ENCODE data around the gene TNPO3.

TNPO3 gene

DNA sequence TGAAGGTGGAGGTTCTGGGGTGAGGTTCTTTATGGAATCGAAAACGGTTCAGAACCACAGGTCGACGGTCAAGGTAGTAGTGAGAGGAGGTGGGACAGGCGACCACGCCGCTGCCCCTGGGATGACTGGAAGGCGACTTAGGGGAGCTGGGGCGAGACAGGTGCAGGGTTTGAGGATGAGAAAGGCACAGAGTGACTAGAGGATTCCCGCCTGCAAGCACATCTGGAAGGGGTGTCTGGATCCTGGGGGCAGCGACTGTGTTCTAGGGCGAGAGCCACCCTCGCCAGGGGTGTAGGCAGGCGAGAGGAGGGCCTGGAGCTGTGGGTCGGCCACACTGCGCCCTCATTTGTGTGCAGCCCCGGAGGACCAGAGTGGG is 117.7 kb downstream of the TNPO3 start:
- no peak for DNase-seq

DNA sequence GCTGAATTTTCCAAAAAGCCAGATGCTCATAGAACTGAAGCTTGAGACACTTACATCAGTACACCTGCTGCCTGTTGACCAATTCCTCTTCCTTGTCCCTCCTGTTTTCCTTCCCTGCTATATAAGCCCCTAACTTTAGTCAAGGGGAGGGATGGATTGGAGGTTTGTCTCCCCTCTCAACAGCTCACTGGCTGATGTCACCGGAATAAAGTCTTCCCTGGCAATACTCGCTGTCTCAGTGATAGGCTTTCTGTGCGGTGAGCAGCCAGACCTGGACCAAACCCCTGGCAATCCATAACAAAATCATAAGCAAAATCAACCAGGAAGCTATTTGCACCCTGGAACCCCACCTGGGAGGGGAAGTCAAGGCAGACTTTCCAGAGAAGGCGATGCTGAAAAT is 118.1 kb downstream of the TNPO3 start:
- no peak for DNase-seq

DNA sequence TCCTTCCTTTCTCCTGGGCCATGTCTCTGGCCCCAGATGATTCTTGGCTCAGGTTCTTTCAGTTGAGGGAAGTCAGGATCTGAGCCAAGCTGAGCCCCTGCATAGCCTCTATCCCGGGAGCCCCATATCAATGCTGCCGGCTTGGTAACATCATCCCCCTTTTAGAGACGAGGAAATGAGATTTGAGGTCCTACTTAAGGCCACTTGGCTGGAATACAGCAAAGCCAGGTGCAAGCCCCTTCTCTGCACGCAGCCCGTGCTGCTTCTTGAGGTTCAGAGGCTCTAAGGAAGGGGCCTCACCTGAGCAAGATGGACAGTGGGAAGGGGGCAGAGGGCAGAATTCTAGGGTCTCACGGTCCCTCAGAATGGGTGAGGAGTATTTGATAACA is 119.6 kb downstream of the TNPO3 start:
- DNase-seq = no peak

DNA sequence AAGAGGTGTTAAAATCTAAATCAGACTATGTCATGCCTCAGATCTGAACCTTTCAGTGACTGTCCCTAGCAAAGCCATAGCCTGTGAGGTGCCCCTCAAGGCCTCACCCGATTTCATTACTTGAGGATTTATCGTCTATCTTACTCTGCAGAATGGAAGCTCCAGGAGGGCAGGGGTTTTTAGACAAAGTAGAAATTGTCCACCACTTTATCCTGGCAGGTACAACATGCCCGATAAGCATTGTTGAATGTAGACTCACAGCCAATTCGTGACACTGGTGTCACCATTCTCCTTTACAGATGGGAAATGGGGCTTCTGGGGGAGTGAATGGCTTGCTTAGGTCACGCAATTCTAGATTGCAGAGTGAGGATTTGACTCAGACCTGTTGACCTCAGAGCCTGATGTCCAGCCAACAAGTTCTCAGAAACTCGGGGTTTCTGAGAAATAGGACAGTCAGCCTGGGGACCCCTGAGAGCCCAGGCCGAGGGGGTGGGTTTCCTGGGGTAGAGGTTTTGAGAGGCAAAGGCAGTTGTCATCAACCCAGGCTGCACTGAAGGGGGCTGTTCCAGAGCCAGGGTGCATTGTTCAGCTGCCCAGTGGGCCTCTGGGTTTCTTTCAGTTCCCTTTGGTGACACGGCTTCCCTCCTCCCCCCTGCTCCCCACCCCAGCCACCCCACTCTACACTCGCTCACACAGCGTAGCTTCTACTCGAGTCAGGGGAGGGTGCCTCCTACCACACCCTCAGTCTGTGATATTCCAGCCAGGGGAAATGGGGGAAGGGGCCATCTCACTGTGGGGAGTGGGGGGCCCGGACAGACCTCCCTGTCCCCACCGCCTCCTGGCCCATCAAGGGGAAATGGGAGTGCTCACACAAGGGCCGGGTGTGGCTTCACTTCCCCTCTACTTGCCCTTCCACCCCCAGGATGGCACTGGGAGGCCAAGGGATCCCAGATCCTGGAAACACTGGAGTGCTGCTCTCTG is 120.3 kb downstream of the TNPO3 start:
- no peak for DNase-seq

DNA sequence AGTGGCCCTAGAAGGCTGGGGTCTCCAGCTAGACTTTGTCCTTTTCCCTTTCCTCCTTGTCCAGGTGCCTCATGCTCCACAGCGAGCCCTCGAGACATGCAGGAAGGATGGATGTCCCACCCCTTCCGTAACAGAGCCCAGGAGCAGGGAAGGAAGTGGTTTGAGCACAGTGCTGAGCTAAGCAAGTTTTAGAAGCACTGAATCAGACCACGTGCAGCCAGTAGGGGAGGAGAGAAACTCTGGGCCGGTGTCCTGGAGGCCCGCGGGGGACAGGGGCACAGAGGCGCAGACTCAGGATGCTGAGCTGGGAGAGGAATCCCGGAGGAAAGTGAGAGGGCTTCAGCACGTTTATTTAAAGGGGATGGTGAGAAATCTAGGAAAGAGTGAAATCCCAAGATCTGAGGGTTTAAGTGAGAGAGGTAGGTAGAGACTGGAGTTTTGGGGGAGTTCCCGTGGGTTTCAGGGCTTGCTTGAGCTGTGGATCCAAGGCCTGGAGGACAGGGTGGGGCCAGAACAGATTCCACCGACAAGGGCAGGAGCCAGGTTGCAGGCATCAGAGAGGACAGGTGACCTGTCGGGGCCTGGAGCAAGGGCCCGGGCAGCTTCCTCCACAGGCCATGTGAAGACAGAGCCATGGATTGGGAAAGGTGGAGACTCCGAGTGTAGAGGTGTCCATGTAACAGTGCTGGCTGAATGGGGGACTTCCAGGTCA is 121.6 kb downstream of the TNPO3 start:
- no peak for DNase-seq

DNA sequence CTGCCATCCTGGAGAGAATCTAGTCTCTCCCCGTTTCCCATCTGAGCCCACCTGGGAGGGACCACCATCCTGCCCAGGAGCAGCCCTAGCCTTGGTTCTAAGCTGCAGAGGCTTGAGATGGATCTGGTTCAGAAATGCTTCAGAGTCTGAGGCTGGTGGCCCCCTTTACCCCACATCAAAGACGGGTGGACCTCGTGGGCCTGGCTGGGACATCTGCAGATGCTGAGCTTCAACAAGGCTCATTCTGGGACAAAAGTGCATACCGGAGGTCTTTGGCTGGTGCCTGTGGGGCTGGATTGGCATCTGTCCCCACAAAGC is 122.1 kb downstream of the TNPO3 start:
- DNase-seq = no peak

DNA sequence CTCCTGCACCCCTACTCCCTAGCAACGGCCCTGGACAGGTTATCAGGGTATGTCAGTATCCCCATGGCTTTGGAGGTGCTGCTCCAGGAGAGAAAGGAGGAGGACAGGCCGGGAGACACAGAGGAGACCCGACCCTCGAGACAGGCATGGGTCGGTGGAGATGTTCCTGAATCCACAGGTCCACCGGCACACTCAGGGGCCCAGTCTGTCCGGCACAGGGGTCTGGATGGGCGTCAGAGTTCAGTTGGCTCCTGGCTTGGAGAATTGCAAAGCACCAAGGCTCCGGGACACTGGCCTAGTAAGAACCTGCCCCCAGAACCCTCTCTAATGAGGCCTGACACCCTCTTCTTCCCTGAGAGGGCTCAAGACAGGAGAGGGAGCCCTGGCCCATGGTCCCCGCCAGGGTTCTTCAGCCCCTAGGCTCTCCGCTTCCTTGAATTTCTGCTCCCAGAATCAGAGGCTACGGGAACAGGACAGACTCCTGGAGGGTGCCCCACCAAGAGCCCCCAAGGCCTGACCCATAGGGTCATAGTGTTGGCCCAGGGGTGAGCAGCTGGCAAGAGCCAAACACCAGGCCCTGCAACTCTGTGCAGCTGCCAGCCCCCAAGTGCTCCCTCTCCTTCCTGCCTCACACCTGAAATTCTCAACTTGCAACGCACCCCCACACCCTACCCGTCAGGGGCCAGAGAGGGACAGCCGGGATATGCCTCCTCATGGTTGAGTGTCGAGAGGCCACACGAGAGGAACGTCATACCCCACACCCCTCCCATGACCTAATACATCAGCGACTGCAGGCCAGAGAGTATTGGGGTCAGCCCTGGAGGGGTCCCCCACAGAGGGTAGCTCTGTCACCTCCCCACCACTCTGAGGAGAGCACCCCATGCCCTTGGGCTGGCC is 122.7 kb downstream of the TNPO3 start:
- no peak for DNase-seq

DNA sequence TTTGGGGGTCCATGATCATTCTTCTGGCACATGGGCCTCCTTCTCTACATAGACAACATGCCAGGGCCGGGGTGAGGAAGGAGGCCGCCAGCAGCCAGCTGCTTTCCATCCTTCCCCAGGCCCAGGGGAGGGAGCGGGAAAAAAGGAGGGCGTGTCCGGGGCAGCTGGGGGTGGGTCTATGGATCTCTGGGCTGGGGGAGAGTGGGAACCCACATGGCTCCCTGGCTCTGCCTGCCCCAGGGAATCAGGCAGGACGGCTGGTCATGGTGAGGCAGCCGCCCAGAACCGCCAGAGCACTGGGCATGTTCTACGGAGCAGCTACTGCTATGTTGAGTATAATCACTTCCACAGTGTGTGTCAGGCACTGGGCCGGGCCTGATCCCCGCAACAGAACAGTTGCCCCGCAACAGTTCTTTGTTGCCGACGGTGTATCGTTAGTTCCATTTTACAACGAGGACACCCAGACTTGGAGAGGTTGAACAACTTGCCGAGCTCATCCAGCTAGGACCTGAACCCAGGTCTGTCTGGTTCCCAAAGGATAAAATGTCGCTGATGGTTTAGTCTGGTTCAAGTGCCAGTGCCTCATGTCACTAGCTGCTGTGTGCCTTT is 123.6 kb downstream of the TNPO3 start:
- no peak for DNase-seq

DNA sequence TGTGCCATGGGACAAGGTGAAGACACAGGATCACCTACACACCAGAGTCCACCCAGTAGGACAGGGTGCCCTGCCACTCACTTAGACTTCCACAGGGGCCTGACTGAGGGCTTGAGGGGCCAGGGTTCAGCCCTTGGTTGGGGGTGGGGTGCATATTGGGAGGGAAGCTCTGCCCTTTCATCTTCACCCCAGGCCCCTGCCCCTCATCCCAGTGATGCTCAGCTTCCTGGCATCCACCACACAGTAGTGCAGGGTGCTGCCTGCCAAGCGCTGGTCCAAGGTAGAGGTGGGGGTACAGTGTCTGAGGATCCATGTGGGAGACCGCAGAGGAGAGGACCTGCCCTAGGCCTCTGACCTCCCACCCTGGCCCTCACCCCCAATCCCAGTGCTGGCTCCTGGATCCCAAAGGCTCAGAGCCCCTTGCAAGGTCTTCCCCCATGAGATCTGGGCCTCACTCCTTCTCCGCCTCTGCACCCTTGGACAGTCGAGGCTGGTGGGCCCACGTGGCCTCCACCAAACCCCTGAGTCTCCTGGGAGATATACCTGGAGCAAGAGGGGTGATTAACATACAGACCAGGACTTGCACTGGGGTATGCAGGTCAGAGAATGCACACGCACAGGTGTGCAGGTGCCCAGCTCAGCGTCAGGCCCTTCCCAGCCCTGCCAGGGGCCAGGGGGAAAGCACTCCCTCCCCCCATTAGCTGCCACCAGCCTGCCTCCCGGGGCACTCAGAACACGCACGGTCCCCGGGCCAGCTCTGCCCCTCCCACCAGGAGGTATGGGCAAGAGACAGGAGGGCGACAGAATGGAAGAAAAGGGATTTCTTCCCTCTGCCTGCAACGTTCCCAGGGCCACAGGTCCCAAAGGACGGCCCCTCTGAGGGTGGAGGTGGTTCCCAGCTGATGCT is 125.8 kb downstream of the TNPO3 start:
- DNase-seq = no peak

DNA sequence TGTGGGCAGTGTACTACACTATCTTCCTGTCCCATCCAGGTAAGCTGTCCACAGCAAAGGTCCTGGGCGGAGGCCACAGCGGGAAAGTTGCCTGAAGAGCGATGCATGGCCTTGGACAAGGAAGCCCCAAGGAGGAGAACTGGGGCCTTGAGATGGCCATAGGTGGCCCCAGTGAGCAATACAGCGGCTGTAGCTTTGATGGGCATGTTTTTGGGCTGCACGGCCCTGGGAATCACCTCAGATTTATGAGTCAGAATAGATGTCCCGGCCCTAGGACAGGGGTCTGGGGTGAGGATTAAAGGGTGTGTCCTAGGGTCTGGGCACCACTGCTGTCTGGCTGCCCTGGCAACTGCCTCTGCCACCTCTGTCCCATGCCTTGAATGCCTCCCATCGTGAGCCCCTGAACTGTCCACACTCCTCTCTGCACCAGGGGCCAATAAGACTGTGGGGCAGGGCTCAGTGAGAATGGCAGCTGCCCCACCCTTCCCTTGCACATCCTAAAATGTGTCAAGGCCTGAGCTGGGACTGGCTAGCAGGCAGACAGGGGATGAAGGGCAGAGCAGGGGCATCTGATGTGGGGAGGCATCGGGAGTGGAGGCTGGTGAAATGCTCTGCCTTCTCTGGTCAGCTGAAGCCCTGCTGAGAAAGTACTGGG is 126.6 kb downstream of the TNPO3 start:
- DNase-seq = no peak

DNA sequence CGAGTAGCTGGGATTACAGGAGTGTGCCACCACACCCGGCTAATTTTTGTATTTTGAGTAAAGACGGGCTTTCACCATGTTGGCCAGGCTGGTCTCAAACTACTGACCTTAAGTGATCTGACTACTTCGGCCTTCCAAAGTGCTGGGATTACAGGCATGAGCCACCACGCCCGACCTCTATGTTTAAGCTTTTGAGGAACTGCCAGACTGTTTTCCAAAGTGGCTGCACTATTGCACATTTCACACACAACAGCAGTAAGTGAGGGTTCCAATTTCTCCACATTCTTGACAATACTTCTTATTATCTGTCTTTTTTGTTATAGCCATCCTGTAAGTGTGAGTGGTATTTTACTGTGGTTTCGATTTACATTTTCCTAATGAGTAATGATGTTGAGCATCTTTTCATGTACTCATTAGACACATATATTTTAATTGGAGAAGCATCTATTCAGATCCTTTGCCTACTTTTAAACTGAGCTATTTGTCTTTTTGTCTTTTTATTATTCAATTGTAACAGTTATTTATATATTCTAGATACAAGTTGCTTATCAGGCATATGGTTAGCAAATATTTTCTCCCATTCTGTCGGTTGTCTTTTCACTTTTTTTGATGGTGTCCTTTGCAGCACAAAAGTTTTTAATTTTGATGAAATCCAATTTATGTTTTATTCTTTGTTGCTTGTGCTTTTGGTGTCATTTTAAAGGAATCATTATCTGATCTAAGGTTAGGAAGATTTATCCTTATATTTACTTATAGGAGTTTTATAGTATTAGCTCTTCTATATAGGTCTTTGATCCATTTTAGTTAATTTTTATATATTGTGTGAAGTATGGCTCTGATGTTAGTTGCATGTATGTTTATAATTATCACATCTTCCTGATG is 130.0 kb downstream of the TNPO3 start:
- no peak for DNase-seq

DNA sequence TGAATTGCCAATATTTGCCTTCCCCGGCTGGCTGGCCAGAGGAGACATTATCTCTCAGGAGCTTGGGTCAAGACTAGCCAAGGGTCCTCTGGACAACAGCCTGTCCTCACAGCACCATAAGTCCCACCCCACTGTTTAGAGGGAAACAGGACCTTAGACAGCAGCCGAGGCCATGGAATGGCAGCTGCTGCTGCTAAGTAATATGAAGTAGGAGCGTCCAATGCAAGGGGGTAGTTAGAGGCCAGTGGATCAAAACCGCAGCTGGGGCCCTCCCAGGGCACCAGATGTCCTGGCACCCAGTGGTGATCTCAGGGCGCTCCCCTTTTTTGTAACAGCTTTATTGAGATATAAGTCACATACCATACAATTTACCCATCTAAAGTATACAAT is 131.5 kb downstream of the TNPO3 start:
- DNase-seq = no peak

DNA sequence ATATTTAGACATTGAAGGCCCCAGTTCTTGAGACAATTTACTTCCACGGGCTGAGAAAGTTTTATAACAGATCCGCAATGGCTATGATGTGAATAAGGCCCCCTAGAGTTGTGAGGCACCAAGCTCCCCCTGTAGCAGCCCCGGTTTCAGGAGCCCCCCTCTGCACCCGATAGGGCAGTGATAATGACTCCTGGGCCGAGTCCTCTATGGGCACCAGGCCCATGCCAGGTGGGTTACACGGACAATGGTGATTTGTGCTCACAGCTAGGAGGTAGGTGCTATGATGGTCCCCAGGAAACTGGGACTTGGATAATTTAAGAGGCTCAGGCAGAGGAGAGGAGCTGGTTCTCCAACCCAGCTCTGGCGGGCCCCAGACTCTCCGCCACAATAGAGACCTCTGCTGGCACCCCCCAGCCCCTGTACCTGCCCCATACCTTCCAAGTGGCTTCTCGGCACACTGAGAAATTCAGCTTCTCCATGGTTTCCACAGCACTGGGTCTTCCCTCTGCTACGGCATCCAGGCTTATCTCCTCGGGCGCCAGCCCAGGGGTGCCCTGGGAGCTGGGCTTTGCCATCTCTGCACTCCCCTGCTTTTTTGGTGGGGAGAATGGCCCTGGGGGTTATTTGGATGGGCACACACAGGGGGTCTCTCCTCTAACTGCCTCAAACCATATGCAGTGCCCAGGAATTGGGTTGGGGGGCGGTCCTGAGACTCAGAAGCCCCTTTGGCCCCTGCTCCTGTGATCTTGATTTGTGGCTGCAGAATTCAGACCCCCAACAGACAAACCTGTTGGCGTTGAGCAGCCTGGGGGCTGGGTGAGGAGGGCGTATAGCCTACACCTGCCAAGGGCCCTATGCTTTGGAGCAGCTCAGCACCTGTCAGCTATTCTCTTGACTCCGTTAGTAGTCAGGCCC is 132.2 kb downstream of the TNPO3 start:
- no peak for DNase-seq

DNA sequence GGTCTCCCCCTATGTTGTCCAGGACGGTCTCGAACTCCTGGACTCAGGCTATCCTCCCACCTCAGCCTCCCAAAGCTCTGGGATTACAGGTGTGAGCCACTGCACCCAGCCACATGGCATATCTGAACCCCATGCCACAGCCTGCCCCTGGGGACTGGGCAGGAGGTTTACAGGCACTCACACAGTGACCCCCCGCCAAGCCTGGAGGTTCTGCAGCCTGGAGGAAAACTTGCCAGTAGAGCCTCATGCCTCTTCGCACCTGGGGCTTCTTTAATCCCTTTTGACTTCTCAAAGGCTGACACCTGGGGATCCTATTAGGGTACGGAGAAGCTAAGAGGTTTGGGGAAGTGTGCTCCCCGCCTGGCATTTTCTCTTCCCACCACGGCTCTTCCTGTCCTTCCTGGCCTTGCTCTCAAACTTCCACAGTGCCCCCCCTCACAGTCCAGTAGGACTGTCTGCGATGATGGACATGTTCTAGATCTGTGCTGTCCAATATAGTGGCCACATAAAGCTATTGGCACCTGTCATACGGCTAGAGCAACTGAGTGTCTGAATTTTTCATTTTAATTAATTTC is 133.0 kb downstream of the TNPO3 start:
- DNase-seq = no peak

DNA sequence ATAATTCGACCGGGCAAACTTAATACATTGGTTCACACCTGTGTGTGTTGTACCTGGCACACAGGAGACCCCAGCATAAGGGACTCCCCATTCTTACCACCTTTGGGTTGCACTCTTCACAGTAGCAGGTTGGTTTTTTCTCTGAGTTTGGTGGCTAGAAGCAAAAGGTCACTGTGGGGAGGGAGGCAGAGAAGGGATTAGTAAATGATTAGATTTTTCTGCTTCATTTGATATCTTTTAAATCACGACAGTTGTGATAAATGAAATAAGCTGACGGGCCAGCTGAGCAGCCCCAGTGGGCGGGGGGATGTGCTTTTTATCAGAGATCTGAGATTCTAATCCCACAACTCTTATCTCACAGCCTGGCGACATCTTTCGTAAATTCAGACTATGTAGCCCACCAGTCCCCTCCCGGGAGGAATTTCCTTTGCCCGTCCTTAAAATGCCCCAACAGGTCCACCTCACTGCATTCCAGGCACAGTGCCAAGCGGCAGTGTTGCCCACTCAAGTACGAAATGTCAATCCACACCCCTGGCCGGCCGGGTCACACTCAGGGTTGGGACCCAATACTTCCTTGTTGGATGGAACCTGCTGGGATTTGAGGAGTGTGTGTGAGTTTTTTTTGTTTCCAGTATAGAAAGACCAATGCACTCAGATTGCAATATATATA is 133.9 kb downstream of the TNPO3 start:
- peak; percentile 6 for DNase-seq

DNA sequence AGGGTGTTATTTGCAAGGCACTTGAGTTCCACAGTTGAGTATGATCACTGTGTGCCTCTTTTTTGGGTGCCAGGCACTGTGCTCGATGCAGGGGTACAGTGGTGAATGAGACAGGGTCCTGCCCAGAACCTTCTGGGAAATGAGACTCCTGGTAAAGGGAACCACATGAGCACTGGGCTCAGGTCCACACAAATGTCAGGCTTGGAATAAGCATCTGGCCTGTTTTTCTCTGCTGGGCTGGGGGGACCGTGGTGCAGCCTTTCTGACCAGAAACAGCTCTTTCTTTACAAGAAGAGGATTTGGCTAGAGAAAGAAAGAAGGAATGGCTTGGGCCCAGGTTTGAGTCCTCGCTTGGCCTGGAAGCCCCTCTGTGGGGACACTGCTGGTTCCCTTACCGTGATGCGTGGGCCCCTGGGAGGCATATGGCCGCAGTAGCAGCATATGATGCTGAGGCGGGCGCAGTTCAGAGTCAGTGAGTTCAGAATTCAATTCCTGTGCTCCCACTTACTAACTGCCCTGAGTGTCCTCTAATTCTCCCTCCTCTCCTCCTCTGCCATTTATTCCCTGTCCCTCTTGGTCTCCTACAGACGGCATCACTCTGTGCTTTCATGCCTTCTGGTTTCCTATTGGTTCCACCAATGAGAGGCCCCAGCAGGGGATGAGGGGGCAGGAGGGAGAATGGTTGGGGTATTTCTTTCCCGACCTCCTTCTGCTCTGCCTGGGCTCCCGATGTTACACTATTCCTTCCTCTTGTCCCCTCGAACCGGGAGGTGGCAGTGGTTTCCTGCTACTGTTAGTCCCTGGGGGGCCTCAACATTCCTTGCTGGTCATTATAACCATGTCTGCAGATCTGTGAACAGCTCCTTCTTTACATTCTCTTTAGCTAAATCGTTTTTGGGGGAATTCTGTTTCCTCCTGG is 134.8 kb downstream of the TNPO3 start:
- no peak for DNase-seq

DNA sequence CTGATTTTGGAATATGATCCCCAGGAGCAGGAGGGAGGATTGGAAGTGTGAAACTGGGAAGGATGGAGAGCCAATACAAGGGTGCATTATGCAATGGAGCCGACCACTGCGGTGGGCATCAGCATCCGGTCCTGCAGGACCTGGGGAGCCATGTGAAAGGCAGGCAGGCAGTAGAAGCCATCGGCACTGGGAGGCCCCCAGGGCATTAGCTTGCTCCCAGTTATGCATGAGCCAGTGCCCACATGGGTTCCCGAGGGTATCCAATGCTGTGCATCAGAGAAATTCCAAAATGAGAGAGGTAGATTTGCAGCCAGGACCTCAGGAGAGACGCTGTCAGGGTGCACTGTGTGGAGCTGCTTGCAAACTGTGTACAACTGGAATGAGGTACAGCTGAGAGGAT is 135.7 kb downstream of the TNPO3 start:
- DNase-seq = no peak

Measured in activated CD4-positive, alpha-beta T cell treated with anti-CD3 and anti-CD28 coated beads for 1 hour (primary cell).